ENCODE measurements around the gene UNC93A. TPM values are rescaled to one million over a fixed set of nuclear protein-coding genes. Genes with fewer than 3 reads are reported as not detected.

UNC93A gene
- total RNA-seq, 4 donors from 2014 or later, result not detected

DNA sequence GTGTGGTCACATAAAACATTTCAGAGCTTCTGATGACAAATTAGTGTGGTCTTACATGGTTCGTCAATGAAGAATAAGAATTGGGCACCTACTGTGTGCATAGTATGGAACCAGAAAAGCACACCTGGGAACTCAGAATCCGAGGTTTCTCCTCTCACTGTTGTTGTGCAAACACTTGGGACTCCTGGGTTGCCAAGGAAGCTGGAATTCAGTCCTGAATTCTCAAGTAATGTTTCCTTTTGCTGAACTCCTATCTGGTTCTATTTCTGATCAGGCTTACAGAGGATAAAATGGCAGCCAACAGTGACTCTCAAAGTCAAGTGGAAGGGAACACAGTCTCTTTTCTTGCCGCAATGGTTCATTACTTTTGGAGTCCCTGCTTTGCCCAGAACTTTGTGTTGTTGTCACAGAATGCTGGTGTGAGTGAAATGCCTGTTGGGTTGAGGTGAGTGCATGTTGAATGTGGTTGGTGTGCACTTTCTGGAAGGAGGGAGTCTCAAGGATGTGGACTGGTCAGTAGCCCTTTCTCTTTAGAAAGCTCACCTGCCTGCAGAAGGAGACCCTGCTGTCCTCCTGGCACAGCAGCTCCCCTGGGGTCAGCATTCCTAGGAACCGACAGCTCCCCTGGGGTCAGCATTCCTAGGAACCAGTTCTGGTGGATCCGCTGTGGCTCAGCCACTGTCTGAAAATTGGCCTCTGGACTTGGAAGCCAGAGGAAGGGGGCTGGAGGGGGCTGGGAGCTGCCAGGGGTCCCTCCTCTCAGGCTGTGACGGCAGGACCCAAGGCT, 1.4 kb downstream of the UNC93A start:
- 48 to 70% methylated on average over 3 to 6 of the region's 6 CpGs for WGBS, 2 donors
- intact Hi-C loops (cut with DNase I), result no loop called here
- TF ChIP-seq, protein P1, sequence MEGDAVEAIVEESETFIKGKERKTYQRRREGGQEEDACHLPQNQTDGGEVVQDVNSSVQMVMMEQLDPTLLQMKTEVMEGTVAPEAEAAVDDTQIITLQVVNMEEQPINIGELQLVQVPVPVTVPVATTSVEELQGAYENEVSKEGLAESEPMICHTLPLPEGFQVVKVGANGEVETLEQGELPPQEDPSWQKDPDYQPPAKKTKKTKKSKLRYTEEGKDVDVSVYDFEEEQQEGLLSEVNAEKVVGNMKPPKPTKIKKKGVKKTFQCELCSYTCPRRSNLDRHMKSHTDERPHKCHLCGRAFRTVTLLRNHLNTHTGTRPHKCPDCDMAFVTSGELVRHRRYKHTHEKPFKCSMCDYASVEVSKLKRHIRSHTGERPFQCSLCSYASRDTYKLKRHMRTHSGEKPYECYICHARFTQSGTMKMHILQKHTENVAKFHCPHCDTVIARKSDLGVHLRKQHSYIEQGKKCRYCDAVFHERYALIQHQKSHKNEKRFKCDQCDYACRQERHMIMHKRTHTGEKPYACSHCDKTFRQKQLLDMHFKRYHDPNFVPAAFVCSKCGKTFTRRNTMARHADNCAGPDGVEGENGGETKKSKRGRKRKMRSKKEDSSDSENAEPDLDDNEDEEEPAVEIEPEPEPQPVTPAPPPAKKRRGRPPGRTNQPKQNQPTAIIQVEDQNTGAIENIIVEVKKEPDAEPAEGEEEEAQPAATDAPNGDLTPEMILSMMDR (IDR thresholded peaks at IDR 0.05), result no peak
- no peak for TF ChIP-seq POLR2A (IDR thresholded peaks at IDR 0.05)
- H3K27me3 ChIP-seq, result no peaks in the 10 kb centered on the region
- H3K27ac ChIP-seq, result no peak overlapping the region
- H3K4me1 ChIP-seq, result no peaks in the 10 kb centered on the region
- no peaks in the 10 kb centered on the region for H3K36me3 ChIP-seq
- no peak overlapping the region for H3K4me3 ChIP-seq (replicated peaks in 1 of 3)
- H3K9me3 ChIP-seq, result no peaks in the 10 kb centered on the region
- no peak for DNase-seq

DNA sequence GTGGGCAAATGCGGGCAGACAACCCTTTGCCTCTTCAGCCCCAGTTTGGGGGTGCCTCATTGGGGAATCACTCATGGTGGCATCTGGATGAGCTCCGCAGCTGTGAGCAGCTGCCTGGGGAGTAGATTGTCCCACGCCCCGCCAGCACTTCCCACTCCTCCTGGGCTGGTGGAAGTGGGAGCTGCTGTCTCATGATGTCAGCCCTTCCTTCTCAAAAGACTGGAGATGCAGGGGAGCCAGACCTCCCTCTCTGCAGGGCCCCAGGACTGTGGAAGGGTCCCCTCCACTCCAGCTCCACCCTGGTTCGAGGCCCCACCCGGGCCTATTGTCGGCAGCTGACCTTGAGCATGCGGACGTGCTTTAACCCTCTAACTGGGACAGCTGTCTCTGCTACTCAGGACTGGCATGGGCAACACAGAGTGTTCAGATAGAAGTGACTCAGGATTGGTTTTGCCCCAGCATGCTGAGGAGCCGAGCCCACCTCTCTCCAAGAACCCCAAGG, 2.0 kb downstream of the UNC93A start:
- TF ChIP-seq, protein P1 (IDR thresholded peaks at IDR 0.05), result no peak
- TF ChIP-seq POLR2A (IDR thresholded peaks at IDR 0.05), result no peak
- intact Hi-C loops (cut with DNase I), result no loop called here
- H3K27me3 ChIP-seq, result no peaks in the 10 kb centered on the region
- no peaks in the 10 kb centered on the region for H3K4me1 ChIP-seq
- H3K27ac ChIP-seq, result no peak overlapping the region
- no peaks in the 10 kb centered on the region for H3K9me3 ChIP-seq
- WGBS, 2 donors, result 97 to 100% methylated on average over 7 to 10 of the region's 10 CpGs
- no peak for DNase-seq
- H3K4me3 ChIP-seq (replicated peaks in 1 of 3), result no peak overlapping the region
- H3K36me3 ChIP-seq, result no peaks in the 10 kb centered on the region

DNA sequence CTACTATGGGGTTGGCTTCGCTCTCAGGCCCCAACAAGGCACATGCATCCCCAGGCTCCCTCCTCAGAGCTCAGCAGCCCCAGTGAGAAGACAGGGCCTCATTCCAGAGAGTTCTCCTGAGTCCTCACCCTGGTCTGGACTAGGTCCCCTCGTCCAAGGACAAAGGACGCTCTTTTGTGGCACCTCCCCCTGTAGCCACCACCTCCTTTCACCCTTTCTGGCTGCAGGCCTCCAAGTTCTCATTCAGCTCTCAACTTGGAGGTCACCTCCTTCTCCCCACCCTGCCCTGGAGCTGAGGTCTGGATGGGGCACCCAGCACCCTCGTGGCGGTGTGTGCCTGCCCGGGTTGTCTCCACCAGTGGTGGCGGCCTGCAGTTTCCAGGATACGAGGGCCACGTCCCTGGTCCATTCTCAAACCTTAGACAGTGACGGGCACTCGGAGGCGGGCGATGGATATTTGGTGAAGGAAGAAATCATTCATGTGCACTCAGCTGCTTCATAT, 2.5 kb downstream of the UNC93A start:
- Histone ChIP-seq H3K27ac (no peak overlapping the region), H3K36me3 (no peaks in the 10 kb centered on the region), H3K4me3 (replicated peaks in 1 of 3) (no peak overlapping the region), H3K4me1 (no peaks in the 10 kb centered on the region), H3K9me3 (no peaks in the 10 kb centered on the region), H3K27me3 (no peaks in the 10 kb centered on the region)
- DNase-seq, result no peak
- 92 to 95% methylated on average over 12 to 13 of the region's 13 CpGs for WGBS, 2 donors
- no peak for TF ChIP-seq POLR2A (IDR thresholded peaks at IDR 0.05)
- TF ChIP-seq, protein P1 (IDR thresholded peaks at IDR 0.05), result no peak
- intact Hi-C loops (cut with DNase I), result no loop called here

DNA sequence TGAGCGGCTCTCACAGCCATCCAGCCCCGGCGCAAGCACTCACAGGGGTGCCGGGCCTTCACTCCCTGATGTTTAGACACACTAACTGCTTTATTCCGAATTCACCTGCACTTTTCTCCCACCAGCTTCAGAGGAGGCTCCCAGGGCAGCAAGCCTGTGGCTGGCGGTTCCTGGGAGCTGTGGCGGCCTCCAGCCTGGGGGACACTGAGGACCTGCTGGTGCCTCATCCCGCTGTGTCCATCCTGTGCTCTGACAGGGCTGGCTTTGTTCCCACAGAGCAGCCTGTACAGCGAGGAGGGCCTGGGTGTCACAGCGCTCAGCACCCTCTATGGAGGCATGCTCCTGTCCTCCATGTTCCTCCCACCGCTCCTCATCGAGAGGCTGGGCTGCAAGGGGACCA, 3.1 kb downstream of the UNC93A start:
- Histone ChIP-seq H3K4me1 (no peaks in the 10 kb centered on the region), H3K36me3 (no peaks in the 10 kb centered on the region), H3K4me3 (replicated peaks in 1 of 3) (no peak overlapping the region), H3K27ac (no peak overlapping the region), H3K9me3 (no peaks in the 10 kb centered on the region), H3K27me3 (no peaks in the 10 kb centered on the region)
- intact Hi-C loops (cut with DNase I), result no loop called here
- DNase-seq, result no peak
- TF ChIP-seq POLR2A (IDR thresholded peaks at IDR 0.05), result no peak
- TF ChIP-seq, protein P1 (IDR thresholded peaks at IDR 0.05), result no peak
- WGBS, 2 donors, result 94 to 97% methylated on average over 6 to 12 of the region's 12 CpGs
